NT2/D1 (cell line): ENCODE measurements around the gene NADK2.
"Not testable (repeated sequence)": the region's sequence is repeated elsewhere in the genome, so short reads cannot be mapped to it uniquely, and the experiment has no call there.

Source experiments
- SUZ12 ChIP-seq: IDR thresholded peaks from 2 replicates; pipeline ENCODE4 v1.6.1; 2011; ENCODE audit not compliant: insufficient read length, insufficient read depth; ENCODE audit errors: extremely low read depth
- YY1 ChIP-seq: IDR thresholded peaks from 2 replicates; pipeline ENCODE4 v1.6.1; 2011; ENCODE audit not compliant: insufficient read length, insufficient read depth

DNA sequence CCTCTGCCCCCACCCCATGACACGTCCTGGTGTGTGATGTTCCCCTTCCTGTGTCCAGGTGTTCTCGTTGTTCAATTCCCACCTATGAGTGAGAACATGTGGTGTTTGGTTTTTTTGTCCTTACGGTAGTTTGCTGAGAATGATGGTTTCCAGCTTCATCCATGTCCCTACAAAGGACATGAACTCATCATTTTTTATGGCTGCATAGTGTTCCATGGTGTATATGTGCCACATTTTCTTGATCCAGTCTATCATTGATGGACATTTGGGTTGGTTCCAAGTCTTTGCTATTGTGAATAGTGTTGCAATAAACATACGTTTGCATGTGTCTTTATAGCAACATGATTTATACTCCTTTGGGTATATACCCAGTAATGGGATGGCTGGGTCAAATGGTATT lies 57.3 kb downstream of the NADK2 start:
- not testable (repeated sequence) for TF ChIP-seq YY1, SUZ12
